Measurements from ENCODE around the gene MPPE1.

- TF ChIP-seq EZH2phosphoT487 (IDR thresholded peaks at IDR 0.05; ENCODE audit: borderline replicate concordance, low read depth, low read length): no peak
- TF ChIP-seq, protein P1, sequence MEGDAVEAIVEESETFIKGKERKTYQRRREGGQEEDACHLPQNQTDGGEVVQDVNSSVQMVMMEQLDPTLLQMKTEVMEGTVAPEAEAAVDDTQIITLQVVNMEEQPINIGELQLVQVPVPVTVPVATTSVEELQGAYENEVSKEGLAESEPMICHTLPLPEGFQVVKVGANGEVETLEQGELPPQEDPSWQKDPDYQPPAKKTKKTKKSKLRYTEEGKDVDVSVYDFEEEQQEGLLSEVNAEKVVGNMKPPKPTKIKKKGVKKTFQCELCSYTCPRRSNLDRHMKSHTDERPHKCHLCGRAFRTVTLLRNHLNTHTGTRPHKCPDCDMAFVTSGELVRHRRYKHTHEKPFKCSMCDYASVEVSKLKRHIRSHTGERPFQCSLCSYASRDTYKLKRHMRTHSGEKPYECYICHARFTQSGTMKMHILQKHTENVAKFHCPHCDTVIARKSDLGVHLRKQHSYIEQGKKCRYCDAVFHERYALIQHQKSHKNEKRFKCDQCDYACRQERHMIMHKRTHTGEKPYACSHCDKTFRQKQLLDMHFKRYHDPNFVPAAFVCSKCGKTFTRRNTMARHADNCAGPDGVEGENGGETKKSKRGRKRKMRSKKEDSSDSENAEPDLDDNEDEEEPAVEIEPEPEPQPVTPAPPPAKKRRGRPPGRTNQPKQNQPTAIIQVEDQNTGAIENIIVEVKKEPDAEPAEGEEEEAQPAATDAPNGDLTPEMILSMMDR (conservative IDR thresholded peaks at IDR 0.05; ENCODE audit: low read length): no peak
These were observed 1.5 kb upstream of the MPPE1 start for GRCh38 chr18:11909591-11910026.

Measured in OCI-LY7 (cell line).